ENCODE data around the gene OR52N4.

GRCh38 chr11:5737091-5737490 is 17.0 kb upstream of the OR52N4 start:
- TF ChIP-seq CTCF (IDR thresholded peaks at IDR 0.05; ENCODE audit: low read length) (no peak), EZH2 (optimal IDR thresholded peaks at IDR 0.05; ENCODE audit: low read depth, low read length) (no peak)
